Kidney (tissue), 14 donors: Measurements from ENCODE around the gene AP1S1. TPM values are rescaled to one million over a fixed set of nuclear protein-coding genes. Genes with fewer than 3 reads are reported as not detected.

Source experiments
- DNase-seq, 5 donors: peaks; one replicate each; pipeline ENCODE4 v3.0.0-alpha.2; 2013 to 2020
- FAIRE-seq: peaks from 2 replicates; lab custom pipeline; 2012; peaks lifted over from hg19 to GRCh38; lab: Jason Lieb, UNC
- H3K27ac ChIP-seq, 2 donors: one replicate each; pipeline ENCODE4 v1.7.0; 2013; ENCODE audit warnings: low read depth in 2 of 2, low read length in 2 of 2, inconsistent platforms in 1 of 2
- H3K27me3 ChIP-seq: one replicate; pipeline ENCODE4 v1.7.1; 2013; ENCODE audit warnings: low read length, inconsistent platforms; ENCODE audit not compliant: control insufficient read depth, insufficient read depth
- H3K36me3 ChIP-seq, 3 donors: one replicate each; pipeline versions ENCODE4 v1.7.0 to v1.7.1; 2013; ENCODE audit warnings: low read length in 3 of 3, control low read depth in 1 of 3, inconsistent platforms in 1 of 3; ENCODE audit not compliant: insufficient read depth in 3 of 3, control insufficient read depth in 2 of 3
- H3K4me1 ChIP-seq, 3 donors: one replicate each; pipeline versions ENCODE4 v1.7.0 to v1.7.1; 2013; ENCODE audit warnings: low read length in 3 of 3, inconsistent platforms in 1 of 3, low read depth in 1 of 3; ENCODE audit not compliant: control insufficient read depth in 2 of 3, insufficient read depth in 2 of 3
- H3K4me3 ChIP-seq, 3 donors: one replicate each; pipeline versions ENCODE4 v1.7.0 to v1.8.1; 2013; ENCODE audit warnings: low read length in 3 of 3, control low read depth in 1 of 3, inconsistent platforms in 1 of 3
- H3K9ac ChIP-seq, 3 donors: one replicate each; pipeline versions ENCODE4 v1.7.0 to v1.7.1; 2013; ENCODE audit warnings: low read length in 3 of 3, control low read depth in 1 of 3, inconsistent platforms in 1 of 3
- H3K9me3 ChIP-seq, 3 donors: one replicate each; pipeline versions ENCODE4 v1.7.0 to v1.7.1; 2013; ENCODE audit warnings: low read length in 3 of 3, control low read depth in 1 of 3, inconsistent platforms in 1 of 3; ENCODE audit not compliant: control insufficient read depth in 2 of 3, insufficient read depth in 1 of 3
- CTCF ChIP-seq: IDR thresholded peaks from 3 replicates; pipeline ENCODE4 v1.5.1; 2012; ENCODE audit warnings: mild to moderate bottlenecking, moderate library complexity, borderline replicate concordance; ENCODE audit not compliant: insufficient read depth; ENCODE audit errors: extremely low read depth
- intact Hi-C: fragments of 100-400 bp; cut with DNase I; formaldehyde crosslinking; loops from one replicate; pipeline ENCODE4 v1.11.1; 2022
- polyA plus RNA-seq: library from polyadenylated mRNA; stranded (reverse); fragments of 350-450 nt; fragmentation: Illumina TruSeq; extraction: RNeasy Lipid Tissue Mini Kit (QIAGEN cat#74804); gene quantifications from one replicate; pipeline ENCODE4 v1.2.3, GENCODE V29; 2014; ENCODE audit warnings: low read depth, low replicate concordance; ENCODE audit not compliant: insufficient read depth
- total RNA-seq: library from RNA; stranded (reverse); fragmentation: NEBNext Ultra II Directional; extraction: Animal tissue kit (Norgen Biotek cat#: 25700); gene quantifications from one replicate; pipeline ENCODE4 v1.2.1, GENCODE V29; 2021
- donor health status: control.
- donor health status: control.
- donor health status: control.
- donor health status: control.
- donor health status: control.
- donor health status: DM: yes; HTN: yes; CAD: no.
- donor health status: Normal renal cell carcinoma (clear cell type).

Gene AP1S1
- total and polyA plus RNA-seq, 2 donors from 2014 or later: 50.4 to 133 TPM

DNA sequence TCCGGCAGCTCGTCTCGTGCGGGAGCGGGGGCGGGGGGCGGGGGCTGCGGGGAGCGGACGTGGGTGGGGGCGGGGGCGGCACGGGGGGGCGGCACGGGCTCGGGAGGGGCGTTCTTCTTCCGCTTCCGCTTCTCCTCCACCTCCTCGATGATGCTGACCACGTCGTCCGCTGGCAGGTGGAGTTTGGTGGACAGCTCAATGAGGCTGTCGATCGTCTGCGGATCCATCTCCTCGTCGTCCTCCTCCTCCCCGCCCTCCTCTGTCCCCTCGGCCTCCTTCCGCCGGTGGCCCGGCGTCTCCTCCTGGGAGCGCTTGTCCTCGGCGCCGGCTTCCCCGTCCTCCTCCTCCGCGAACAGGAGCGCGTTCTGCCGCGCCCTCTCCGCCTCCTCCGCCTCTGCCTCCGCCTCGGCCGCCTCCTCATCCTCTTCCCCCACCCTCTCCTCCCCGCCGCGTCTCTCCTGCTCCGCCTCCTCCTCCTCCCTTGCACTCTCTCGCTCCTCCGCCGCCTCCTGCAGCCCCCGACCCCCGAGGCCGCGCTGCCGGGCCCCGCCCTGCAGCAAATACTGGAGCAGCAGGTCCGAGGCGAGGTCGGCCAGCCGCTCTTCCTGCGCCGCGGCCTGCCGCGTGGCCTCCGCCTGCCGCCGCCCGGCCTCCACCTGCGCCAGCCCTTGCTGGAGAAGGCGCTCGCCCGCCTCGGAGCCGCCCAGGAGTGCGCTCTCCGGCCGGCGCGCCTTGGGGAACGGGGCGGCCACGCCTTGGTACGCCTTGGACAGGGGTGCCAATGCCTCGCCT is 9.2 kb downstream of the AP1S1 start:
- peak in 3 of 5 donors; percentile 44 to 79 (median 79) for DNase-seq

GRCh38 chr7:101164071-101164840 is 10.0 kb downstream of the AP1S1 start:
- TF ChIP-seq CTCF: no peak
- H3K9me3 ChIP-seq: no peaks in the 10 kb centered on the region
- no peak overlapping the region for H3K9ac ChIP-seq
- peak in 4 of 5 donors; percentile 71 to 84 (median 76) for DNase-seq
- H3K27me3 ChIP-seq: peaks cover 36% of the 10 kb centered on the region
- no peak overlapping the region for H3K4me3 ChIP-seq
- H3K36me3 ChIP-seq: peaks cover 0 to 3% (median 0%) of the 10 kb centered on the region in 3 donors
- intact Hi-C loops: no loop called here
- FAIRE-seq: no peak
- H3K27ac ChIP-seq: no peak overlapping the region
- peaks cover 0 to 27% (median 5%) of the 10 kb centered on the region in 3 donors for H3K4me1 ChIP-seq

More for the DNA sequence above, 9.2 kb downstream of the AP1S1 start:
- FAIRE-seq: no peak
- Histone ChIP-seq H3K4me1 (peaks cover 0 to 30% (median 5%) of the 10 kb centered on the region in 3 donors), H3K9me3 (no peaks in the 10 kb centered on the region), H3K4me3 (peak overlapping the region in 1 of 3 donors; percentile 24), H3K36me3 (peaks cover 0 to 4% (median 3%) of the 10 kb centered on the region in 3 donors), H3K9ac (no peak overlapping the region), H3K27ac (no peak overlapping the region), H3K27me3 (peaks cover 32% of the 10 kb centered on the region)
- intact Hi-C loops: no loop called here
- no peak for TF ChIP-seq CTCF

GRCh38 chr7:101165075-101165957 is 11.0 kb downstream of the AP1S1 start, which contains the start of gene VGF:
Gene VGF, minus strand, starts transcription at chr7:101165569. Its CDS starts 726 bp downstream, at chr7:101164843.
- FAIRE-seq (no peak), DNase-seq (peak; percentile 91 to 98 (median 95))
- peak within 1 kb of the TSS in 1 of 3 donors; percentile 21 for H3K4me3 ChIP-seq
- no peaks in the 10 kb centered on the region for H3K9me3 ChIP-seq
- no peaks in the 10 kb centered on the region for H3K36me3 ChIP-seq
- intact Hi-C loops: no loop called here
- peaks cover 47% of the 10 kb centered on the region for H3K27me3 ChIP-seq
- no peak for TF ChIP-seq CTCF
- H3K27ac ChIP-seq: no peak within 1 kb of the TSS
- H3K4me1 ChIP-seq: peaks cover 0 to 24% (median 5%) of the 10 kb centered on the region in 3 donors
- H3K9ac ChIP-seq: no peak within 1 kb of the TSS
